C4-2B (cell line): Measurements from ENCODE around the gene ANKS1B.
"Not testable (repeated sequence)": the region's sequence is repeated elsewhere in the genome, so short reads cannot be mapped to it uniquely, and the experiment has no call there.

Experiments used
- ZFX ChIP-seq: fragments of 450-650 bp; IDR thresholded peaks from 2 replicates; pipeline ENCODE4 v1.6.1; 2017
- TF ChIP-seq, protein P1 (sequence below): fragments of 450-650 bp; conservative IDR thresholded peaks from 2 replicates; pipeline ENCODE4 v1.5.1; 2017; ENCODE audit warnings: mild to moderate bottlenecking

DNA sequence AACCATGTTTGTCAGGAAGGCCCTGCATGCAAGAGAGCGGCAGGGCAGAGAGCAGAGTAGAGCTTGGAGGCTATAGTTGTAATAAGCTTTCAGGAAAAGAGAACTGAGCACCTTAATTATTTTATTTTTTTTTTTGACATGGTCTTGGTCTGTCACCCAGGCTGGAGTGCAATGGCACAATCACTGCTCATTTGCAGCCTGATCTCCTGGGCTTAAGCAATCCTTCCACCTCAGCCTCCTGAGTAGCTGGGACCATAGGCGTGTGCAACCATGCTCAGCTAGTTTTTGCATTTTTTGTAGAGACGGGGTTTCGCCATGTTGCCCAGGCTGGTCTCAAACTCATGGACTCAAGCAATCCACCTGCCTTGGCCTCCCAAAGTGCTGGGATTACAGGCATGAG is 950.5 kb downstream of the ANKS1B start:
- TF ChIP-seq, protein P1, sequence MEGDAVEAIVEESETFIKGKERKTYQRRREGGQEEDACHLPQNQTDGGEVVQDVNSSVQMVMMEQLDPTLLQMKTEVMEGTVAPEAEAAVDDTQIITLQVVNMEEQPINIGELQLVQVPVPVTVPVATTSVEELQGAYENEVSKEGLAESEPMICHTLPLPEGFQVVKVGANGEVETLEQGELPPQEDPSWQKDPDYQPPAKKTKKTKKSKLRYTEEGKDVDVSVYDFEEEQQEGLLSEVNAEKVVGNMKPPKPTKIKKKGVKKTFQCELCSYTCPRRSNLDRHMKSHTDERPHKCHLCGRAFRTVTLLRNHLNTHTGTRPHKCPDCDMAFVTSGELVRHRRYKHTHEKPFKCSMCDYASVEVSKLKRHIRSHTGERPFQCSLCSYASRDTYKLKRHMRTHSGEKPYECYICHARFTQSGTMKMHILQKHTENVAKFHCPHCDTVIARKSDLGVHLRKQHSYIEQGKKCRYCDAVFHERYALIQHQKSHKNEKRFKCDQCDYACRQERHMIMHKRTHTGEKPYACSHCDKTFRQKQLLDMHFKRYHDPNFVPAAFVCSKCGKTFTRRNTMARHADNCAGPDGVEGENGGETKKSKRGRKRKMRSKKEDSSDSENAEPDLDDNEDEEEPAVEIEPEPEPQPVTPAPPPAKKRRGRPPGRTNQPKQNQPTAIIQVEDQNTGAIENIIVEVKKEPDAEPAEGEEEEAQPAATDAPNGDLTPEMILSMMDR: not testable (repeated sequence)
- not testable (repeated sequence) for TF ChIP-seq ZFX
